Transverse colon (tissue), 4 donors: ENCODE data around the gene RABGEF1. TPM values are rescaled to one million over a fixed set of nuclear protein-coding genes. Genes with fewer than 3 reads are reported as not detected.
"Not testable (repeated sequence)": the region's sequence is repeated elsewhere in the genome, so short reads cannot be mapped to it uniquely, and the experiment has no call there.

Experiments used
- DNase-seq: peaks from one replicate; pipeline ENCODE4 v3.0.0-alpha.2; 2019
- H3K27ac ChIP-seq, 4 donors: fragments of 200-600 bp; sonication (generic); 2 replicates each; pipeline ENCODE4 v1.5.1; 2016 to 2018; ENCODE audit warnings: inconsistent platforms in 4 of 4
- H3K27me3 ChIP-seq: fragments of 200-600 bp; sonication (generic); 2 replicates; pipeline ENCODE4 v1.5.1; 2017; ENCODE audit warnings: inconsistent platforms
- H3K36me3 ChIP-seq, 4 donors: fragments of 200-600 bp; sonication (generic); 2 replicates each; pipeline ENCODE4 v1.5.1; 2017 to 2019; ENCODE audit warnings: inconsistent platforms in 4 of 4
- H3K4me1 ChIP-seq, 4 donors: fragments of 200-600 bp; sonication (generic); 2 replicates each; pipeline ENCODE4 v1.5.1; 2017 to 2020; ENCODE audit warnings: inconsistent platforms in 4 of 4
- H3K4me3 ChIP-seq, 4 donors: fragments of 200-600 bp; sonication (generic); 1 replicate in 1 of 4; 2 replicates in 3 of 4; pipeline versions ENCODE4 v1.5.1 to v1.6.1; 2017 to 2019; ENCODE audit warnings: inconsistent platforms in 4 of 4
- H3K9me3 ChIP-seq, 2 donors: fragments of 200-600 bp; sonication (generic); 2 replicates each; pipeline ENCODE4 v1.5.1; 2017 to 2019; ENCODE audit warnings: inconsistent platforms in 2 of 2
- EP300 ChIP-seq: sonication (generic); formaldehyde crosslinking; IDR thresholded peaks from one replicate; pipeline ENCODE4 v1.6.1; 2017; ENCODE audit warnings: antibody characterized with exemption, low read depth
- POLR2A ChIP-seq: fragments of 450-650 bp; IDR thresholded peaks from one replicate; pipeline ENCODE4 v1.6.1; 2016; ENCODE audit warnings: antibody characterized with exemption, mild to moderate bottlenecking, moderate library complexity
- POLR2AphosphoS5 ChIP-seq, 3 donors: sonication (generic); formaldehyde crosslinking; IDR thresholded peaks; one replicate each; pipeline ENCODE4 v1.6.1; 2016; ENCODE audit warnings: antibody characterized with exemption in 3 of 3
- WGBS, 2 donors: methylation state at CpG; one replicate each; pipeline ENCODE4 v1.1.5; 2018; ENCODE audit warnings: low coverage in 1 of 2; 5-methylcytosine and 5-hydroxymethylcytosine counted together
- in situ Hi-C, 4 donors: fragments of 200-750 bp; cut with MboI; loops; one replicate each; pipeline versions ENCODE4 v1.15.0 to v1.15.1; 2017; ENCODE audit warnings: low sequenced_read_pairs in 3 of 4, low pct_ligation_motif_present in 1 of 4, low pct_unique_long_range_greater_than_20kb in 1 of 4
- intact Hi-C: fragments of 100-400 bp; cut with DNase I; formaldehyde crosslinking; loops from one replicate; pipeline ENCODE4 v1.15.1; 2023; ENCODE audit warnings: low total_unique reads
- total RNA-seq, 4 donors: library from RNA; depleted of rRNA; stranded (reverse); fragments of >200 nt; gene quantifications; one replicate each; pipeline ENCODE4 v1.1.0, GENCODE V29; 2016
- TF ChIP-seq, protein P1 (sequence below), 5 experiments: fragments of 200-600 bp in 3 of 5; fragments of 450-650 bp in 2 of 5; sonication (generic) in 3 of 5; IDR thresholded peaks; 1 replicate in 2 of 5; 2 replicates in 3 of 5; pipeline ENCODE4 v1.5.1; 2016 to 2017; ENCODE audit warnings: antibody characterized with exemption in 5 of 5, inconsistent platforms in 3 of 5, mild to moderate bottlenecking in 2 of 5, moderate library complexity in 1 of 5

RABGEF1 gene
- total RNA-seq, 4 donors from 2014 or later: 12.7 to 32.9 (median 30.4) TPM

DNA sequence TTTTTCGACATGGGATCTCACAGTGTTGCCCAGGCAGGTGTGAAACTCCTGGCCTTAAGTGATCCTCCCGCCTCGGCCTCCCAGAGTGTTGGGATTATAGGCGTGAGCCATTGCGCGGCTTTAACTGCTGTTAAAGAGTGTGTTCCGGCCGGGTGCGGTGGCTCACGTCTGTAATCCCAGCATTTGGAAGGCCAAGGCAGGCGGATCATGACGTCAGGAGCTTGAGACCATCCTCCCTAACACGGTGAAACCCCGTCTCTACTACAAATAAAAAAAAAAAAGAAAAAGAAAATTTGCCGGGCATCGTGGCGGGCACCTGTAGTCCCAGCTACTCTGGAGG is 1.1 kb downstream of the RABGEF1 start:
- intact Hi-C loops (loop anchor here (10.0 kb wide), 1 partner anchor 187 kb away; no protein-coding TSS in a partner anchor), in situ Hi-C loops (no loop called here)
- H3K9me3 ChIP-seq: no peaks in the 10 kb centered on the region
- no peaks in the 10 kb centered on the region for H3K27me3 ChIP-seq
- peaks cover 3 to 29% (median 22%) of the 10 kb centered on the region in 4 donors for H3K4me1 ChIP-seq
- TF ChIP-seq POLR2A: no peak
- peak; percentile 35 for DNase-seq
- H3K36me3 ChIP-seq: no peaks in the 10 kb centered on the region
- H3K27ac ChIP-seq: peak overlapping the region; percentile 94 to 98 (median 98)
- WGBS, 2 donors: 41 to 66% methylated on average over 8 to 17 of the region's 17 CpGs
- peak overlapping the region; percentile 79 to 100 (median 85) for H3K4me3 ChIP-seq

DNA sequence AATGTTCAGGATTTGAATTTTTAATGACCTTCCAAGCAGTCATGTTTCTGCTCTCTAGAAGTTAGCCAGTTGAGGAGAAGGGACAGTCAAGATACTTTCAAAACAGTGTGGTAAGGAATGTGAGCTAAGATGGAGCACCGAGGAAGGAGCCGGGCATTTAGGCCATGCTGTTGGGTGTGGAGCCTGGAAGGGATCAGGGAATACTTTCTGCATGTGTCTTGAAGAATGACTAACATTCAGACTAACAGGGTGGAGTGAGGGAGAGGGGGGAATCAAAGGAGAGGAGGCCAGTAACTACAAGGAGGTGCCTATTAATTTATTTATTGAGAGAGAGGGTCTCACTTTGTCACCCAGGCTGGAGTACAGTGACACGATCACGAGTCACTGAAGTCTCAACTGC is 1.8 kb downstream of the RABGEF1 start:
- H3K9me3 ChIP-seq, H3K36me3 ChIP-seq, H3K4me3 ChIP-seq, DNase-seq, H3K27me3 ChIP-seq, in situ Hi-C loops: not testable (repeated sequence)
- Histone ChIP-seq H3K4me1 (peaks cover 3 to 26% (median 22%) of the 10 kb centered on the region in 4 donors), H3K27ac (peak overlapping the region in 3 of 4 donors; percentile 97 to 98 (median 98))
- WGBS, 2 donors: 52 to 64% methylated on average over 3 to 4 of the region's 4 CpGs
- intact Hi-C loops: loop anchor here (10.0 kb wide), 1 partner anchor 187 kb away; no protein-coding TSS in a partner anchor

DNA sequence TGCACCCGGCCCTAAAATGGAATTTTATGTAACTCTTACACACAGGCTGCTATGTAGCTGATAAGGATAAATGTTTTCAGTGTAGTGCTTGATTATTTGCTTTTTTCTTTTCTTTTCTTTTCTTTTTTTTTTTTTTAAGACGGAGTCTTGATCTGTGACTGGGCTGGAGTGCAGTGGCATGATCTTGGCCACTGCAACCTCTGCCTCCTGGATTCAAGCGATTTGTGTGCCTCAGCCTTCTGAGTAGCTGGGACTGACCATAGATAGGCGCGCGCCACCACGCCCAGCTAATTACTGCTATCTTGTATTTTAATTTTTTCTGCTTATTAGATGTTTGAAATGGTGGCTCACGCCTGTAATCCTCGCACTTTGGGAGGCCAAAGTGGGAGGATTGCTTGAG is 3.4 kb downstream of the RABGEF1 start:
- Histone ChIP-seq H3K4me3 (no peak overlapping the region), H3K9me3 (no peaks in the 10 kb centered on the region), H3K27me3 (no peaks in the 10 kb centered on the region), H3K27ac (no peak overlapping the region), H3K4me1 (peaks cover 3 to 26% (median 21%) of the 10 kb centered on the region in 4 donors), H3K36me3 (no peaks in the 10 kb centered on the region)
- DNase-seq: no peak
- 96 to 100% methylated on average over 1 to 9 of the region's 9 CpGs for WGBS, 2 donors
- intact Hi-C loops (loop anchor here (10.0 kb wide), 1 partner anchor 189 kb away; no protein-coding TSS in a partner anchor), in situ Hi-C loops (no loop called here)
- TF ChIP-seq, protein P1, sequence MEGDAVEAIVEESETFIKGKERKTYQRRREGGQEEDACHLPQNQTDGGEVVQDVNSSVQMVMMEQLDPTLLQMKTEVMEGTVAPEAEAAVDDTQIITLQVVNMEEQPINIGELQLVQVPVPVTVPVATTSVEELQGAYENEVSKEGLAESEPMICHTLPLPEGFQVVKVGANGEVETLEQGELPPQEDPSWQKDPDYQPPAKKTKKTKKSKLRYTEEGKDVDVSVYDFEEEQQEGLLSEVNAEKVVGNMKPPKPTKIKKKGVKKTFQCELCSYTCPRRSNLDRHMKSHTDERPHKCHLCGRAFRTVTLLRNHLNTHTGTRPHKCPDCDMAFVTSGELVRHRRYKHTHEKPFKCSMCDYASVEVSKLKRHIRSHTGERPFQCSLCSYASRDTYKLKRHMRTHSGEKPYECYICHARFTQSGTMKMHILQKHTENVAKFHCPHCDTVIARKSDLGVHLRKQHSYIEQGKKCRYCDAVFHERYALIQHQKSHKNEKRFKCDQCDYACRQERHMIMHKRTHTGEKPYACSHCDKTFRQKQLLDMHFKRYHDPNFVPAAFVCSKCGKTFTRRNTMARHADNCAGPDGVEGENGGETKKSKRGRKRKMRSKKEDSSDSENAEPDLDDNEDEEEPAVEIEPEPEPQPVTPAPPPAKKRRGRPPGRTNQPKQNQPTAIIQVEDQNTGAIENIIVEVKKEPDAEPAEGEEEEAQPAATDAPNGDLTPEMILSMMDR (IDR thresholded peaks at IDR 0.05): no peak
- TF ChIP-seq POLR2A (no peak), EP300 (no peak), POLR2AphosphoS5 (IDR thresholded peaks at IDR 0.05) (no peak)

DNA sequence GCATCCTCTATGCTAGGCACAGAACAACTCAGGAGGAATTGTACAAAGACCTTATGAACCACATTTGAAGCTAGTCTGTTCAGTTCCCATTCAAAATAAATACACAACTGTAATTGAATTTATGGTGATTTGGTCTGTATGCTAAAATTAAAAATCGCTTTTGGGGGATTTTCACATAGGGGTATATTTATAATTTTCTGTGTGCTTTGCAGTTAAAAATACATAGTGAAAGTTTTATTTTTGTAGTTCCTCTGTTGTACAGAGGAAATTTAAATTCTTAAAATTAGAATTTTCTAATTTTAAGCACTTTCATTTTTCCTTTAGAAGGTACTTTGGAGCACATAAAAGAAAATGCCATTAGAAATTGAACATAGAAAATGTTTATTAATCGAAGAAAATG is 6.9 kb downstream of the RABGEF1 start:
- Histone ChIP-seq H3K4me3 (no peak overlapping the region), H3K36me3 (no peaks in the 10 kb centered on the region), H3K27me3 (no peaks in the 10 kb centered on the region), H3K9me3 (no peaks in the 10 kb centered on the region), H3K27ac (peak overlapping the region in 2 of 4 donors; percentile 1 to 12), H3K4me1 (peaks cover 0 to 18% (median 4%) of the 10 kb centered on the region in 4 donors)
- intact Hi-C loops: loop anchor here (10.0 kb wide), 1 partner anchor 193 kb away; no protein-coding TSS in a partner anchor
- 89 to 95% methylated on average over 2 of the region's 2 CpGs for WGBS, 2 donors
- in situ Hi-C loops: no loop called here
- TF ChIP-seq POLR2AphosphoS5 (IDR thresholded peaks at IDR 0.05): no peak
- no peak for TF ChIP-seq POLR2A
- TF ChIP-seq, protein P1 (IDR thresholded peaks at IDR 0.05): no peak
- TF ChIP-seq EP300: no peak
- no peak for DNase-seq

DNA sequence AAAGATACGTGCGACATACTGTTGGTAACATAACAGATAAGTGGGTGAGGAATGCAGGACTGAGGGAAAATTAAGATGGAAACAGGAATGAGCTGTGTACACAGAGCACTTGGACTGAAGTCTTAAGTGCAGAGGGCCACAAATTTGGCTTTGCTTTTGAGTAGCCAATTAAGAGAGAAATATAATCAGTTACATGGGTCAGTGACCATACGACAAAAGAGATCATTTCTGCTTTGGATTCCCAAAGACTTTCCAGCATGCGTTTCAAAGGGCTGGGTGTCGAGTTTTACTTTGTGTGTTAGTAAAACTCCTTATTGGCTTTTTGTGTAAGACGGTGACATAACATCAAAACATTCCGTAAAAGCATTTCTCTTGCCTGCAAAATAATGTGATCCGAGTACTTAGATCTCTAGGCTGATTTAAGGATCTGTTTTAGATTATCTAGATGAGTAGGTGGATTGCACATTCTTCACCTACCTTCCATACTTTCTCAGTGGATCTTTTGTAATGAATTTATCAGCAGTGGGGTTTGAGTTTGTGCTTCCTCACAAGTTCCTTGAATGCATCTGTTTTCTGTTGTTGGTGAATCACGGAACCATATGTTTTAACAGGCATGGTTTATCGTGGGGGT is 7.5 kb downstream of the RABGEF1 start:
- H3K27me3 ChIP-seq: no peaks in the 10 kb centered on the region
- no peak overlapping the region for H3K4me3 ChIP-seq
- peak overlapping the region in 2 of 4 donors; percentile 1 to 12 for H3K27ac ChIP-seq
- no peaks in the 10 kb centered on the region for H3K9me3 ChIP-seq
- H3K4me1 ChIP-seq: peaks cover 0 to 12% (median 2%) of the 10 kb centered on the region in 4 donors
- no peak for TF ChIP-seq POLR2AphosphoS5 (IDR thresholded peaks at IDR 0.05)
- no peak for TF ChIP-seq EP300
- TF ChIP-seq, protein P1 (IDR thresholded peaks at IDR 0.05): no peak
- no peak for TF ChIP-seq POLR2A
- no peak for DNase-seq
- H3K36me3 ChIP-seq: no peaks in the 10 kb centered on the region
- 81 to 85% methylated on average over 10 of the region's 10 CpGs for WGBS, 2 donors
- intact Hi-C loops: loop anchor here (10.0 kb wide), 1 partner anchor 193 kb away; no protein-coding TSS in a partner anchor
- in situ Hi-C loops: no loop called here
